B cell (primary cell): ENCODE data around the gene TMEM82. TPM values are rescaled to one million over a fixed set of nuclear protein-coding genes. Genes with fewer than 3 reads are reported as not detected.

Experiments
- ATAC-seq: fragments of 200-7000 bp; cut with Tn5 transposase; one replicate; pipeline ENCODE4 v1.10.0; 2021; ENCODE audit warnings: low read depth, mild to moderate bottlenecking, moderate number of reproducible peaks, moderate library complexity
- CTCF ChIA-PET: fragments of 350-600 bp; sonication (Branson Sonifier 250); formaldehyde crosslinking; loops from one replicate; lab custom pipeline; 2021; ENCODE audit warnings: antibody characterized with exemption, inconsistent platforms; lab: Charles Lee
- POLR2A ChIA-PET: fragments of 350-600 bp; sonication (Branson Sonifier 250); formaldehyde crosslinking; loops from one replicate; lab custom pipeline; 2021; ENCODE audit warnings: antibody characterized with exemption; lab: Charles Lee
- DNase-seq: peaks from one replicate; pipeline ENCODE4 v3.0.0; 2013
- H2AFZ ChIP-seq: 2 replicates; pipeline ENCODE4 v1.6.1; 2012; ENCODE audit warnings: mild to moderate bottlenecking, low read depth, low read length; ENCODE audit not compliant: insufficient read depth, poor library complexity, severe bottlenecking
- H3K27ac ChIP-seq, 2 donors: 1 replicate in 1 of 2; 2 replicates in 1 of 2; pipeline ENCODE4 v1.5.1; 2012 to 2013; ENCODE audit warnings: low read length in 2 of 2, mild to moderate bottlenecking in 2 of 2, moderate library complexity in 1 of 2
- H3K27me3 ChIP-seq, 4 experiments: fragments of 200-600 bp in 1 of 4; sonication (generic) in 1 of 4; replicated peaks in 1 of 4; 1 replicate in 2 of 4; 2 replicates in 2 of 4; pipeline versions ENCODE4 v1.6.1 to v1.7.0; 2013 to 2016; ENCODE audit warnings: low read length in 3 of 4, mild to moderate bottlenecking in 2 of 4, mixed read lengths in 1 of 4, moderate library complexity in 1 of 4; ENCODE audit not compliant: insufficient read depth in 4 of 4, control insufficient read depth in 3 of 4; ENCODE audit errors: control extremely low read depth in 1 of 4
- H3K36me3 ChIP-seq, 2 experiments: replicated peaks in 1 of 2; 1 replicate in 1 of 2; 2 replicates in 1 of 2; pipeline versions ENCODE4 v1.6.1 to v1.7.1; 2013; ENCODE audit warnings: low read length in 1 of 2; ENCODE audit not compliant: insufficient read depth in 2 of 2, control insufficient read depth in 1 of 2; ENCODE audit errors: control extremely low read depth in 1 of 2, extremely low read depth in 1 of 2
- H3K4me1 ChIP-seq, 2 donors: fragments of 200-600 bp in 1 of 2; sonication (generic) in 1 of 2; 1 replicate in 1 of 2; 2 replicates in 1 of 2; pipeline versions ENCODE4 v1.5.1 to v1.6.1; 2013 to 2017; ENCODE audit warnings: low read length in 2 of 2; ENCODE audit not compliant: control insufficient read depth in 2 of 2, insufficient read depth in 2 of 2
- H3K4me2 ChIP-seq: replicated peaks from 2 replicates; pipeline ENCODE3; 2012; ENCODE audit warnings: mild to moderate bottlenecking, low read depth, low read length; ENCODE audit not compliant: poor library complexity, severe bottlenecking
- H3K4me3 ChIP-seq, 5 experiments: fragments of 200-600 bp in 1 of 5; sonication (generic) in 1 of 5; 1 replicate in 3 of 5; 2 replicates in 2 of 5; pipeline versions ENCODE4 v1.5.1 to v1.7.0; 2011 to 2016; ENCODE audit warnings: low read length in 4 of 5, mild to moderate bottlenecking in 4 of 5, low read depth in 2 of 5, control low read depth in 1 of 5, moderate library complexity in 1 of 5; ENCODE audit not compliant: insufficient read depth in 1 of 5; ENCODE audit errors: control extremely low read depth in 1 of 5, extremely low read depth in 1 of 5
- H3K79me2 ChIP-seq: fragments of 200-600 bp; sonication (generic); one replicate; pipeline ENCODE4 v1.6.0; 2016; ENCODE audit warnings: low read length; ENCODE audit not compliant: control insufficient read depth, insufficient read depth
- H3K9ac ChIP-seq: fragments of 200-600 bp; sonication (generic); 2 replicates; pipeline ENCODE4 v1.6.1; 2017; ENCODE audit warnings: mild to moderate bottlenecking, low read length, moderate library complexity
- H3K9me3 ChIP-seq, 3 donors: one replicate each; pipeline versions ENCODE4 v1.6.1 to v1.7.1; 2013; ENCODE audit warnings: low read length in 2 of 3; ENCODE audit not compliant: control insufficient read depth in 2 of 3, insufficient read depth in 1 of 3; ENCODE audit errors: control extremely low read depth in 1 of 3
- H4K20me1 ChIP-seq: 2 replicates; pipeline ENCODE4 v1.6.0; 2012; ENCODE audit warnings: mild to moderate bottlenecking, low read length; ENCODE audit not compliant: insufficient read depth, control insufficient read depth, poor library complexity, severe bottlenecking
- H3K27ac Mint-ChIP-seq: one replicate; pipeline ENCODE4 v1.8.0; 2021; ENCODE audit warnings: mixed read lengths
- H3K27me3 Mint-ChIP-seq: one replicate; pipeline ENCODE4 v1.8.0; 2021; ENCODE audit warnings: mixed read lengths
- H3K4me1 Mint-ChIP-seq: one replicate; pipeline ENCODE4 v1.8.0; 2021; ENCODE audit warnings: mixed read lengths
- H3K4me3 Mint-ChIP-seq: one replicate; pipeline ENCODE4 v1.8.0; 2021; ENCODE audit warnings: mixed read lengths
- H3K9me3 Mint-ChIP-seq: one replicate; pipeline ENCODE4 v1.8.0; 2022; ENCODE audit warnings: mixed read lengths; ENCODE audit not compliant: insufficient read depth
- EZH2 ChIP-seq: IDR thresholded peaks from 2 replicates; pipeline ENCODE4 v1.6.1; 2012; ENCODE audit warnings: borderline replicate concordance, low read depth, mild to moderate bottlenecking, moderate library complexity, low read length; ENCODE audit not compliant: insufficient read depth, poor library complexity, severe bottlenecking
- WGBS: methylation state at CpG from one replicate; pipeline ENCODE4 v1.1.5; 2013; ENCODE audit warnings: missing lambda C conversion rate; ENCODE audit not compliant: insufficient coverage; 5-methylcytosine and 5-hydroxymethylcytosine counted together
- intact Hi-C: fragments of 100-400 bp; cut with micrococcal nuclease; formaldehyde crosslinking; loops from one replicate; pipeline ENCODE4 v1.10.0; 2022
- polyA plus RNA-seq: library from polyadenylated mRNA; depleted of rRNA; stranded (reverse); fragments of >200 nt; gene quantifications from 2 replicates; pipeline ENCODE4 v1.2.3, GENCODE V29; 2012
- total RNA-seq, 2 donors: library from RNA; stranded (reverse); fragments of 120-200 nt in 1 of 2; gene quantifications; 1 replicate in 1 of 2; 2 replicates in 1 of 2; pipeline versions ENCODE4 v1.2.3 to v1.2.4, GENCODE V29; 2013 to 2022
- TF ChIP-seq, protein P1 (sequence below): fragments of 200-600 bp; IDR thresholded peaks from one replicate; pipeline ENCODE4 v1.8.0; 2022; ENCODE audit warnings: antibody characterized with exemption, mild to moderate bottlenecking

Gene TMEM82
- total and polyA plus RNA-seq, 2 donors (not counting 1 experiment from before 2014, with no cell fraction given): not detected

DNA sequence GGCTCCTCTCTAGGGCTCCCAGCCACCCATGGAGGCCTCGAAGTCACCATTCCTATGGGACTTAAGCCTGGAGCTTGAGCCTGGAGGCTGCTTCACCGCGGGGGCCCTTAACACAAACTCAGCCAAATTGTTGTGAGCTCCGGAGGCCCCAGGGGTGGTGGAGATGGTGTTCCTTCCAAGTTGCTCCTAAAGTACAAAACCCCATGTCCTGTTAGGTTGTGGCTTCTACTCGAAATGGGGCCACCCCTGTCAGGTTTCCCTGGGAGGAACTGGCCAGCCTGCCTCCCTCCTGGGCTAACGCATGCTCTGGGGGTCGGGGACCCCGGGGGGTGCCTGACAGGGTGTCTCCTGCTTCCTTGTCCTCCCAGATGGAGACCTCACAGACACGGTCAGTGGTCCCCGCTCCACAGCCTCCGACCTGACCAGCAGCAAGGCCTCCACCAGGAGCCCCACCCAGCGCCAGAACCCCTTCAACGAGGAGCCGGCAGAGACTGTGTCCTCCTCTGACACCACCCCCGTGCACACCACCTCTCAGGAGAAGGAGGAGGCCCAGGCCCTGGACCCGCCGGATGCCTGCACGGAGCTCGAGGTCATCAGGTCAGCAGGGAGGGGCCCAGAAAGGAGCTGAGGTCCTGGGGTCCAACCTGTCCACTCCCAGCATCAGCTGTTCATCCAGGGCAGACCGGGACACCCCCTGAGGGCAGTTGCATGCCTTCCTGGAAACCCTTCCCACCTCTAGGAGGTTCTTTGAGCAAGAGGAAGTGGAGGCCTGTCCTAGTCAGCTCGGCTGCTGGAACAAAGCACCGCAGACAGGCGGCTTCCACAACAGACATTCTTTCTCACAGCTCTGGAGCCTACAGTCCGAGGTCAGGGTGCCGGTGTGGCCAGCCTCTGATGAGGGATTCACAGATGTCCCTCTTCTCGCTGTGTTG lies 17.1 kb upstream of the TMEM82 start:
- Histone ChIP-seq H4K20me1 (peaks cover 11% of the 10 kb centered on the region), H3K9me3 (no peaks in the 10 kb centered on the region), H3K4me1 (no peaks in the 10 kb centered on the region), H3K4me3 (no peak overlapping the region), H3K27me3 (no peaks in the 10 kb centered on the region), H3K27ac (no peak overlapping the region), H3K4me2 (no peak overlapping the region), H3K79me2 (peaks cover 4% of the 10 kb centered on the region), H3K9ac (no peak overlapping the region), H3K36me3 (peaks cover 0 to 80% of the 10 kb centered on the region in 2 experiments), H2AFZ (no peak overlapping the region)
- Mint-ChIP-seq H3K4me3 (no peak overlapping the region), H3K9me3 (no peaks in the 10 kb centered on the region), H3K27ac (no peak overlapping the region), H3K4me1 (no peaks in the 10 kb centered on the region), H3K27me3 (no peaks in the 10 kb centered on the region)
- ChIA-PET CTCF (no interaction called here), POLR2A (no interaction called here)
- DNase-seq (no peak), ATAC-seq (no peak)
- 99% methylated on average over 16 of the region's 26 CpGs for WGBS
- intact Hi-C loops: no loop called here
- no peak for TF ChIP-seq EZH2

DNA sequence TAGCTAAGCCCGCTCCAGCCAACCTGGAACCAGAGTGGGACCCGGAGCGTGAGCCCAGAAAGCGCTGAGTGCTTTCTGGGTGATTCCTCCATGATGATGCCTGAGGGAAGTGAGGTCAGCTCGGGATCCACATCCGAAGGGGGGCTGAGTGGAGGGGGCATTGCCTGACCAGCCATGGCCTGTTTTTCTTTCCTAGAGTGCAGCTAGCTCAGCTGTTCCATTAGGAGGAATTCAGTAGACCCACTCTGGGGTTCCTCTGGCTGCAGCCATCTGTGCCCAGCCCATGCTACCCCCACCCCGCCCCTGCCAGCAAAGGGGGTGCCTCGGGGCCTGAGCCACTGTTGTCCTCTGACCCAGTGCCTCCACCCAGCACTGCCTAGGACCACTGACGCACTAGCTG lies 15.8 kb upstream of the TMEM82 start:
- WGBS: over 99% methylated on average over 9 of the region's 9 CpGs
- no peak overlapping the region for H3K4me3 Mint-ChIP-seq
- H3K9me3 ChIP-seq: no peaks in the 10 kb centered on the region
- H3K79me2 ChIP-seq: peaks cover 4% of the 10 kb centered on the region
- peaks cover under 1% of the 10 kb centered on the region for H4K20me1 ChIP-seq
- H3K4me3 ChIP-seq: no peak overlapping the region
- no peak overlapping the region for H3K4me2 ChIP-seq
- no peak overlapping the region for H3K27ac ChIP-seq
- TF ChIP-seq EZH2: no peak
- TF ChIP-seq, protein P1, sequence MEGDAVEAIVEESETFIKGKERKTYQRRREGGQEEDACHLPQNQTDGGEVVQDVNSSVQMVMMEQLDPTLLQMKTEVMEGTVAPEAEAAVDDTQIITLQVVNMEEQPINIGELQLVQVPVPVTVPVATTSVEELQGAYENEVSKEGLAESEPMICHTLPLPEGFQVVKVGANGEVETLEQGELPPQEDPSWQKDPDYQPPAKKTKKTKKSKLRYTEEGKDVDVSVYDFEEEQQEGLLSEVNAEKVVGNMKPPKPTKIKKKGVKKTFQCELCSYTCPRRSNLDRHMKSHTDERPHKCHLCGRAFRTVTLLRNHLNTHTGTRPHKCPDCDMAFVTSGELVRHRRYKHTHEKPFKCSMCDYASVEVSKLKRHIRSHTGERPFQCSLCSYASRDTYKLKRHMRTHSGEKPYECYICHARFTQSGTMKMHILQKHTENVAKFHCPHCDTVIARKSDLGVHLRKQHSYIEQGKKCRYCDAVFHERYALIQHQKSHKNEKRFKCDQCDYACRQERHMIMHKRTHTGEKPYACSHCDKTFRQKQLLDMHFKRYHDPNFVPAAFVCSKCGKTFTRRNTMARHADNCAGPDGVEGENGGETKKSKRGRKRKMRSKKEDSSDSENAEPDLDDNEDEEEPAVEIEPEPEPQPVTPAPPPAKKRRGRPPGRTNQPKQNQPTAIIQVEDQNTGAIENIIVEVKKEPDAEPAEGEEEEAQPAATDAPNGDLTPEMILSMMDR: no peak
- intact Hi-C loops: no loop called here
- CTCF ChIA-PET: no interaction called here
- H3K36me3 ChIP-seq: peaks cover 0 to 83% of the 10 kb centered on the region in 2 experiments
- H3K27me3 Mint-ChIP-seq: no peaks in the 10 kb centered on the region
- H3K27ac Mint-ChIP-seq: no peak overlapping the region
- H3K9ac ChIP-seq: no peak overlapping the region
- H3K4me1 ChIP-seq: no peaks in the 10 kb centered on the region
- POLR2A ChIA-PET: interaction anchor here (0.5 kb wide), 1 partner anchor 1493 kb away, joined by 3 read pairs; no protein-coding TSS in a partner anchor
- no peaks in the 10 kb centered on the region for H3K27me3 ChIP-seq
- ATAC-seq (no peak), DNase-seq (no peak)
- no peaks in the 10 kb centered on the region for H3K9me3 Mint-ChIP-seq
- no peaks in the 10 kb centered on the region for H3K4me1 Mint-ChIP-seq
- H2AFZ ChIP-seq: no peak overlapping the region
